HepG2 (cell line): ENCODE measurements around the gene FAM110A. TPM values are rescaled to one million over a fixed set of nuclear protein-coding genes. Genes with fewer than 3 reads are reported as not detected.

Experiments used
- ATAC-seq: fragments of 200-7000 bp; cut with Tn5 transposase; 3 replicates; pipeline ENCODE4 v1.9.1; 2020; ENCODE audit warnings: mild to moderate bottlenecking, moderate library complexity
- BruUV-seq: library from RNA; stranded (reverse); fragments of 400-500 nt; replicated peaks from 2 replicates; lab custom pipeline; 2021; lab: Mats Ljungman, UMichigan
- CTCF ChIA-PET: fragments of 300-600 bp; formaldehyde crosslinking; extraction: SDS; loops from one replicate; lab custom pipeline; 2021; ENCODE audit warnings: low total read pairs, inconsistent platforms, low intra/inter-chr PET ratio; lab: Yijun Ruan, JAX
- POLR2A ChIA-PET: fragments of 350-600 bp; sonication (Branson Sonifier 250); formaldehyde crosslinking; loops from one replicate; lab custom pipeline; 2020; ENCODE audit warnings: antibody characterized with exemption, inconsistent platforms; lab: Yijun Ruan, JAX
- DNase-seq: peaks from one replicate; pipeline ENCODE4 v3.0.0-alpha.2; 2015; ENCODE audit warnings: low spot score
- FAIRE-seq: peaks from 3 replicates; lab custom pipeline; 2011; peaks lifted over from hg19 to GRCh38; lab: Jason Lieb, UNC
- H2AFZ ChIP-seq: one replicate; pipeline ENCODE4 v1.6.1; 2011; ENCODE audit warnings: low read length, inconsistent platforms
- H3K27ac ChIP-seq: fragments of 300-600 bp; 3 replicates; pipeline ENCODE4 v1.8.0; 2011; ENCODE audit warnings: mixed run types, mild to moderate bottlenecking, mixed read lengths, low read length, inconsistent platforms; ENCODE audit not compliant: insufficient read depth; ENCODE audit errors: extremely low read length
- H3K27me3 ChIP-seq, 2 experiments: fragments of 200-600 bp in 1 of 2; 2 replicates in 1 of 2; 3 replicates in 1 of 2; pipeline versions ENCODE4 v1.6.0 to v1.8.0; 2011; ENCODE audit warnings: low read length in 2 of 2, mild to moderate bottlenecking in 2 of 2, moderate library complexity in 2 of 2, inconsistent platforms in 1 of 2; ENCODE audit not compliant: insufficient read depth in 2 of 2, control insufficient read depth in 1 of 2
- H3K36me3 ChIP-seq, 2 experiments: fragments of 200-600 bp in 1 of 2; replicated peaks in 1 of 2; 2 replicates in 1 of 2; 3 replicates in 1 of 2; pipeline versions ENCODE4 v1.5.1 to v1.8.0; 2011; ENCODE audit warnings: low read length in 2 of 2, inconsistent platforms in 1 of 2; ENCODE audit not compliant: insufficient read depth in 2 of 2, control insufficient read depth in 1 of 2
- H3K4me1 ChIP-seq: 2 replicates; pipeline ENCODE4 v1.5.1; 2012; ENCODE audit warnings: low read length, inconsistent platforms; ENCODE audit not compliant: insufficient read depth
- H3K4me2 ChIP-seq: 2 replicates; pipeline ENCODE4 v1.6.0; 2011; ENCODE audit warnings: low read depth, low read length, inconsistent platforms
- H3K4me3 ChIP-seq, 3 experiments: fragments of 200-600 bp in 1 of 3; sonication (generic), shearing (Covaris generic) in 1 of 3; replicated peaks in 1 of 3; 2 replicates each; pipeline ENCODE4 v1.5.1; 2011 to 2016; ENCODE audit warnings: low read length in 3 of 3, inconsistent platforms in 2 of 3, low read depth in 2 of 3, mild to moderate bottlenecking in 2 of 3, control low read depth in 1 of 3, mixed read lengths in 1 of 3; ENCODE audit not compliant: insufficient read depth in 1 of 3
- H3K79me2 ChIP-seq: one replicate; pipeline ENCODE4 v1.6.1; 2011; ENCODE audit warnings: low read length, inconsistent platforms; ENCODE audit not compliant: insufficient read depth
- H3K9ac ChIP-seq: 2 replicates; pipeline ENCODE4 v1.6.0; 2011; ENCODE audit warnings: mild to moderate bottlenecking, low read depth, low read length, inconsistent platforms; ENCODE audit not compliant: insufficient read depth
- H3K9me3 ChIP-seq: 2 replicates; pipeline ENCODE4 v1.5.1; 2012; ENCODE audit warnings: mild to moderate bottlenecking, low read length
- H4K20me1 ChIP-seq: 2 replicates; pipeline ENCODE4 v1.6.0; 2011; ENCODE audit warnings: inconsistent platforms, mild to moderate bottlenecking, low read length, moderate library complexity; ENCODE audit not compliant: insufficient read depth
- CEBPB ChIP-seq: IDR thresholded peaks from 2 replicates; pipeline ENCODE4 v1.6.1; 2011; ENCODE audit warnings: low read depth, low read length, improper control_type of control experiment, borderline replicate concordance
- NFAT5 ChIP-seq: sonication (generic); formaldehyde crosslinking; IDR thresholded peaks from 2 replicates; pipeline ENCODE4 v1.4.0; 2020; ENCODE audit warnings: missing genetic modification reagents
- TP53 ChIP-seq: sonication (generic); formaldehyde crosslinking; conservative IDR thresholded peaks from 2 replicates; pipeline ENCODE4 v1.4.0; 2020; ENCODE audit warnings: missing genetic modification reagents
- WGBS: methylation state at CpG from one replicate; pipeline ENCODE4 v1.1.6; 2017; ENCODE audit warnings: low lambda C conversion rate; 5-methylcytosine and 5-hydroxymethylcytosine counted together
- in situ Hi-C: cut with HindIII; loops from 2 replicates; pipeline ENCODE4 v1.10.0; 2017; ENCODE audit warnings: low pct_unique_long_range_greater_than_20kb; ENCODE audit not compliant: extremely low pct_ligation_motif_present
- intact Hi-C: fragments of 100-400 bp; cut with micrococcal nuclease; formaldehyde crosslinking; loops from one replicate; pipeline ENCODE4 v1.10.0; 2022; ENCODE audit not compliant: unreplicated experiment
- polyA plus RNA-seq, 8 experiments: library from polyadenylated mRNA; depleted of rRNA in 3 of 8; stranded (reverse) in 7 of 8; unstranded in 1 of 8; fragments of >200 nt; fragmentation: Illumina TruSeq in 4 of 8; extraction: Trizol in 4 of 8; gene quantifications; 2 replicates each; pipeline versions ENCODE4 v1.2.1 to v1.2.3, GENCODE V29; 2011 to 2016; ENCODE audit warnings: low read depth in 4 of 8, missing spikeins in 1 of 8, mixed read lengths in 1 of 8; ENCODE audit not compliant: insufficient read depth in 1 of 8
- total RNA-seq, 5 experiments: library from RNA; depleted of rRNA; stranded (reverse); fragments of >200 nt; fragmentation: Illumina TruSeq; extraction: Trizol; gene quantifications; 2 replicates each; pipeline ENCODE4 v1.2.3, GENCODE V29; 2016; ENCODE audit warnings: low read depth in 1 of 5

FAM110A gene
- total and polyA plus RNA-seq, 2 of the 13 experiments (the other 11 are each of a cell fraction or from before 2014, with no cell fraction given) = 1.9 TPM

- 58% methylated on average over 1 of the region's 1 CpG for WGBS
- no peaks in the 10 kb centered on the region for H3K9me3 ChIP-seq
- H4K20me1 ChIP-seq = no peaks in the 10 kb centered on the region
- H3K27me3 ChIP-seq = no peaks in the 10 kb centered on the region; a peak in 1 of 5 replicates
- H3K27ac ChIP-seq = no peak overlapping the region
- no peak overlapping the region for H2AFZ ChIP-seq
- H3K4me1 ChIP-seq = no peaks in the 10 kb centered on the region
- peak; percentile 51; the same call in 1 of the 2 replicates for TF ChIP-seq CEBPB
- no peak for TF ChIP-seq TP53 (CRISPR knock-in tag)
- TF ChIP-seq NFAT5 (CRISPR knock-in tag) = no peak
- TF ChIP-seq, all 625 proteins: peak for 1
- H3K4me3 ChIP-seq = no peak overlapping the region
- ChIA-PET CTCF (no interaction called here), POLR2A (no interaction called here)
- no peak; the same call in 2 of the 3 replicates for ATAC-seq
- H3K4me2 ChIP-seq = no peak overlapping the region
- in situ Hi-C loops = no loop called here
- no peak for DNase-seq
- no peak overlapping the region for H3K9ac ChIP-seq
- intact Hi-C loops = no loop called here
- no peaks in the 10 kb centered on the region for H3K36me3 ChIP-seq
- no peak for FAIRE-seq
- no peaks in the 10 kb centered on the region for H3K79me2 ChIP-seq
- no TSS peak for BruUV-seq
Observed at GRCh38 chr20:865440-865839, 31.9 kb downstream of the FAM110A start.
